ENCODE data around the gene PRR19. TPM values are rescaled to one million over a fixed set of nuclear protein-coding genes. Genes with fewer than 3 reads are reported as not detected.
"Not testable (repeated sequence)": the region's sequence is repeated elsewhere in the genome, so short reads cannot be mapped to it uniquely, and the experiment has no call there.

PRR19 gene
- total RNA-seq, 6 experiments from 2014 or later = 0.67 to 2.0 (median 0.86) TPM

- Mint-ChIP-seq H3K9me3 (no peaks in the 10 kb centered on the region), H3K36me3 (ENCODE audit: low read depth) (peaks cover 4% of the 10 kb centered on the region; the same call in 1 of the 2 replicates), H3K27me3 (ENCODE audit: insufficient read depth) (no peaks in the 10 kb centered on the region), H3K27ac (no peak overlapping the region), H3K4me3 (no peak overlapping the region), H3K4me1 (ENCODE audit: low read depth) (peaks cover 7% of the 10 kb centered on the region)
- TF ChIP-seq CTCF (IDR thresholded peaks at IDR 0.05) = no peak
- DNase-seq = no peak
Observed at GRCh38 chr19:42335374-42335936, 33.5 kb downstream of the PRR19 start.

GRCh38 chr19:42335971-42336370 is 34.0 kb downstream of the PRR19 start:
- Mint-ChIP-seq H3K9me3 (no peaks in the 10 kb centered on the region), H3K27ac (no peak overlapping the region), H3K27me3 (ENCODE audit: insufficient read depth) (no peaks in the 10 kb centered on the region), H3K4me3 (no peak overlapping the region), H3K4me1 (ENCODE audit: low read depth) (peaks cover 7% of the 10 kb centered on the region), H3K36me3 (ENCODE audit: low read depth) (peaks cover 4% of the 10 kb centered on the region; the same call in 1 of the 2 replicates)
- TF ChIP-seq CTCF (IDR thresholded peaks at IDR 0.05) = no peak
- no peak for DNase-seq

- 0 out of 2 replicates have a peak overlapping the region, but pooled peaks have one; percentile 1 for H3K27ac Mint-ChIP-seq
- H3K36me3 Mint-ChIP-seq (ENCODE audit: low read depth); DNase-seq; H3K9me3 Mint-ChIP-seq; H3K4me1 Mint-ChIP-seq (ENCODE audit: low read depth); H3K27me3 Mint-ChIP-seq (ENCODE audit: insufficient read depth); H3K4me3 Mint-ChIP-seq: not testable (repeated sequence)
Observed at GRCh38 chr19:42339126-42339860, 37.4 kb downstream of the PRR19 start.

GRCh38 chr19:42339922-42340321 is 38.0 kb downstream of the PRR19 start:
- H3K36me3 Mint-ChIP-seq (ENCODE audit: low read depth); H3K4me3 Mint-ChIP-seq; H3K27me3 Mint-ChIP-seq (ENCODE audit: insufficient read depth); H3K9me3 Mint-ChIP-seq; DNase-seq; H3K27ac Mint-ChIP-seq; H3K4me1 Mint-ChIP-seq (ENCODE audit: low read depth): not testable (repeated sequence)

GRCh38 chr19:42343344-42344110 is 41.6 kb downstream of the PRR19 start:
- Mint-ChIP-seq H3K27ac (no peak overlapping the region), H3K36me3 (ENCODE audit: low read depth) (peaks cover 11% of the 10 kb centered on the region; the same call in 1 of the 2 replicates), H3K4me3 (no peak overlapping the region), H3K27me3 (ENCODE audit: insufficient read depth) (no peaks in the 10 kb centered on the region; the same call in 1 of the 2 replicates), H3K4me1 (ENCODE audit: low read depth) (peaks cover 7% of the 10 kb centered on the region), H3K9me3 (no peaks in the 10 kb centered on the region)
- DNase-seq = no peak
- peak; percentile 60 for TF ChIP-seq CTCF (IDR thresholded peaks at IDR 0.05)

GRCh38 chr19:42344336-42344893 is 42.5 kb downstream of the PRR19 start:
- no peak overlapping the region for H3K27ac Mint-ChIP-seq
- H3K27me3 Mint-ChIP-seq (ENCODE audit: insufficient read depth) = no peaks in the 10 kb centered on the region; the same call in 1 of the 2 replicates
- no peak overlapping the region for H3K4me3 Mint-ChIP-seq
- H3K4me1 Mint-ChIP-seq (ENCODE audit: low read depth) = peaks cover 3% of the 10 kb centered on the region
- TF ChIP-seq CTCF (IDR thresholded peaks at IDR 0.05) = no peak
- DNase-seq = no peak
- H3K36me3 Mint-ChIP-seq (ENCODE audit: low read depth) = peaks cover 9% of the 10 kb centered on the region; the same call in 1 of the 2 replicates
- H3K9me3 Mint-ChIP-seq = no peaks in the 10 kb centered on the region
